GM23338 (cell line): ENCODE measurements around the gene NECTIN1. TPM values are rescaled to one million over a fixed set of nuclear protein-coding genes. Genes with fewer than 3 reads are reported as not detected.

Source experiments
- ATAC-seq: fragments of 200-7000 bp; cut with Tn5 transposase; 3 replicates; pipeline ENCODE4 v1.9.1; 2020
- DNase-seq: peaks from one replicate; pipeline ENCODE4 v3.0.0-alpha.2; 2015; ENCODE audit warnings: low spot score
- H2AFZ ChIP-seq: fragments of 200-600 bp; sonication (generic); 2 replicates; pipeline ENCODE4 v1.8.0; 2016; ENCODE audit warnings: antibody characterized with exemption, mild to moderate bottlenecking, moderate library complexity
- H3F3A ChIP-seq: fragments of 200-600 bp; sonication (generic); replicated peaks from 2 replicates; pipeline ENCODE4 v1.8.0; 2017; ENCODE audit warnings: antibody characterized with exemption, mixed run types, low read depth
- H3K27ac ChIP-seq: fragments of 200-600 bp; sonication (generic); 2 replicates; pipeline ENCODE4 v1.6.1; 2016; ENCODE audit warnings: low read depth
- H3K27me3 ChIP-seq: fragments of 200-600 bp; sonication (generic); 2 replicates; pipeline ENCODE4 v1.8.0; 2016; ENCODE audit warnings: mild to moderate bottlenecking, mixed run types, moderate library complexity; ENCODE audit not compliant: insufficient read depth
- H3K36me3 ChIP-seq: fragments of 200-600 bp; sonication (generic); 2 replicates; pipeline ENCODE4 v1.8.0; 2016; ENCODE audit warnings: mild to moderate bottlenecking; ENCODE audit not compliant: insufficient read depth
- H3K4me1 ChIP-seq: fragments of 200-600 bp; sonication (generic); 2 replicates; pipeline ENCODE4 v1.8.0; 2016; ENCODE audit warnings: mild to moderate bottlenecking, moderate library complexity; ENCODE audit not compliant: insufficient read depth
- H3K4me2 ChIP-seq: fragments of 200-600 bp; sonication (generic); 2 replicates; pipeline ENCODE4 v1.7.1; 2017; ENCODE audit warnings: mixed run types
- H3K4me3 ChIP-seq: fragments of 200-600 bp; sonication (generic); 2 replicates; pipeline ENCODE4 v1.6.1; 2016; ENCODE audit warnings: mixed run types
- H3K79me2 ChIP-seq: fragments of 200-600 bp; sonication (generic); replicated peaks from 2 replicates; pipeline ENCODE4 v1.8.0; 2017; ENCODE audit warnings: mild to moderate bottlenecking; ENCODE audit not compliant: insufficient read depth
- H3K9me2 ChIP-seq: fragments of 200-600 bp; sonication (generic); 2 replicates; pipeline ENCODE4 v1.8.0; 2017; ENCODE audit not compliant: insufficient read depth
- H4K20me1 ChIP-seq: fragments of 200-600 bp; sonication (generic); replicated peaks from 2 replicates; pipeline ENCODE4 v1.8.0; 2017; ENCODE audit warnings: mild to moderate bottlenecking; ENCODE audit not compliant: insufficient read depth
- H3K27ac Mint-ChIP-seq: 2 replicates; pipeline ENCODE4 v1.8.0; 2020; ENCODE audit warnings: inconsistent platforms, mild to moderate bottlenecking, moderate library complexity, mixed read lengths
- H3K27me3 Mint-ChIP-seq: 3 replicates; pipeline ENCODE4 v1.8.0; 2022; ENCODE audit warnings: low read depth, mild to moderate bottlenecking, moderate library complexity, mixed read lengths, inconsistent platforms; ENCODE audit not compliant: insufficient read depth, poor library complexity
- H3K36me3 Mint-ChIP-seq: 3 replicates; pipeline ENCODE4 v1.8.0; 2021; ENCODE audit warnings: low read depth, mild to moderate bottlenecking, inconsistent platforms, moderate library complexity, mixed read lengths
- H3K4me1 Mint-ChIP-seq: 3 replicates; pipeline ENCODE4 v1.8.0; 2020; ENCODE audit warnings: mild to moderate bottlenecking, inconsistent platforms, mixed read lengths
- H3K4me3 Mint-ChIP-seq: 3 replicates; pipeline ENCODE4 v1.8.0; 2021; ENCODE audit warnings: moderate library complexity, mild to moderate bottlenecking, inconsistent platforms, mixed read lengths
- H3K9me3 Mint-ChIP-seq: 3 replicates; pipeline ENCODE4 v1.8.0; 2020; ENCODE audit warnings: moderate library complexity, mild to moderate bottlenecking, inconsistent platforms, mixed read lengths
- CREB1 ChIP-seq: fragments of 250-450 bp; sonication (Bioruptor Pico); IDR thresholded peaks from 2 replicates; pipeline ENCODE4 v1.5.0; 2020; ENCODE audit warnings: low read depth, mild to moderate bottlenecking, moderate library complexity
- CTCF ChIP-seq, 2 experiments: fragments of 200-600 bp in 1 of 2; sonication (generic) in 1 of 2; conservative IDR thresholded peaks; 2 replicates each; pipeline versions ENCODE4 v1.5.1 to v1.6.1; 2016 to 2017; ENCODE audit warnings: antibody characterized with exemption in 2 of 2, low read depth in 2 of 2, mild to moderate bottlenecking in 2 of 2, moderate library complexity in 1 of 2
- ETS1 ChIP-seq: IDR thresholded peaks from 2 replicates; pipeline ENCODE4 v1.6.1; 2016; ENCODE audit warnings: antibody characterized with exemption
- EZH2 ChIP-seq: fragments of 200-600 bp; sonication (generic); IDR thresholded peaks from one replicate; pipeline ENCODE4 v1.8.0; 2017; ENCODE audit warnings: antibody characterized with exemption, mild to moderate bottlenecking, low read depth; ENCODE audit not compliant: unreplicated experiment
- EZH2phosphoT487 ChIP-seq: fragments of 200-600 bp; sonication (generic); IDR thresholded peaks from one replicate; pipeline ENCODE4 v1.8.1; 2018; ENCODE audit warnings: antibody characterized with exemption; ENCODE audit not compliant: unreplicated experiment
- JUNB ChIP-seq: IDR thresholded peaks from one replicate; pipeline ENCODE4 v1.6.1; 2016; ENCODE audit warnings: antibody characterized with exemption; ENCODE audit not compliant: unreplicated experiment
- NANOG ChIP-seq: IDR thresholded peaks from 2 replicates; pipeline ENCODE4 v1.6.1; 2016; ENCODE audit warnings: antibody characterized with exemption, borderline replicate concordance
- POLR2AphosphoS5 ChIP-seq: IDR thresholded peaks from 2 replicates; pipeline ENCODE4 v1.6.1; 2016; ENCODE audit warnings: antibody characterized with exemption, low read depth
- REST ChIP-seq: IDR thresholded peaks from one replicate; pipeline ENCODE4 v1.6.1; 2018; ENCODE audit warnings: antibody characterized with exemption; ENCODE audit not compliant: unreplicated experiment
- STAT1 ChIP-seq: IDR thresholded peaks from one replicate; pipeline ENCODE4 v1.6.1; 2016; ENCODE audit warnings: antibody characterized with exemption; ENCODE audit not compliant: unreplicated experiment
- ZNF114 ChIP-seq: fragments of 250-450 bp; sonication (Bioruptor Pico); IDR thresholded peaks from 2 replicates; pipeline ENCODE4 v1.5.0; 2020; ENCODE audit warnings: mild to moderate bottlenecking, moderate library complexity
- ZNF331 ChIP-seq: fragments of 250-450 bp; sonication (Bioruptor Pico); IDR thresholded peaks from 2 replicates; pipeline ENCODE4 v1.5.0; 2020; ENCODE audit warnings: low read depth, mild to moderate bottlenecking, moderate library complexity
- ZNF462 ChIP-seq: fragments of 250-450 bp; sonication (Bioruptor Pico); IDR thresholded peaks from 2 replicates; pipeline ENCODE4 v1.5.0; 2020; ENCODE audit warnings: mild to moderate bottlenecking, moderate library complexity
- polyA plus RNA-seq: library from polyadenylated mRNA; unstranded; fragments of >200 nt; fragmentation: Nextera tagmentation; extraction: Ambion mirVana; gene quantifications from 2 replicates; pipeline ENCODE4 v1.2.1, GENCODE V29; 2016
- total RNA-seq: library from RNA; depleted of rRNA; stranded (reverse); fragments of >200 nt; shearing (Covaris generic); gene quantifications from 2 replicates; pipeline ENCODE4 v1.2.3, GENCODE V29; 2014

Gene NECTIN1
- total and polyA plus RNA-seq, 2 experiments from 2014 or later: 18.7 to 56.3 TPM

GRCh38 chr11:119745112-119745511 is 16.1 kb upstream of the NECTIN1 start:
- peaks cover 17% of the 10 kb centered on the region for H3K4me1 Mint-ChIP-seq
- no peak for ATAC-seq
- no peak overlapping the region for H3K27ac ChIP-seq

More at GRCh38 chr11:119745112-119745511, 16.1 kb upstream of the NECTIN1 start:
- H3K9me2 ChIP-seq: no peaks in the 10 kb centered on the region
- H3F3A ChIP-seq: no peaks in the 10 kb centered on the region
- H3K9me3 Mint-ChIP-seq: no peaks in the 10 kb centered on the region; the same call in 2 of the 3 replicates
- TF ChIP-seq CTCF (conservative IDR thresholded peaks at IDR 0.05; ENCODE audit: low read depth in 2 of 2): no peak
- no peak for TF ChIP-seq ETS1
- TF ChIP-seq ZNF331: no peak
- TF ChIP-seq ZNF462: no peak
- no peak for TF ChIP-seq CREB1 (CRISPR knock-in tag)
- TF ChIP-seq STAT1: no peak
- TF ChIP-seq EZH2phosphoT487: no peak
- no peak for TF ChIP-seq REST
- TF ChIP-seq ZNF114: no peak
- TF ChIP-seq NANOG: no peak
- TF ChIP-seq JUNB: no peak
- TF ChIP-seq POLR2AphosphoS5: no peak
- TF ChIP-seq EZH2: no peak
- no peak overlapping the region for H3K4me3 ChIP-seq
- peaks cover 23% of the 10 kb centered on the region for H3K27me3 Mint-ChIP-seq
- no peaks in the 10 kb centered on the region; the same call in 1 of the 2 replicates for H4K20me1 ChIP-seq
- H3K4me2 ChIP-seq: no peak overlapping the region
- peaks cover 10% of the 10 kb centered on the region for H3K27me3 ChIP-seq
- no peaks in the 10 kb centered on the region for H3K36me3 ChIP-seq
- H3K4me1 ChIP-seq: peaks cover 8% of the 10 kb centered on the region; the same call in 1 of the 2 replicates
- H3K79me2 ChIP-seq: no peaks in the 10 kb centered on the region
- no peak overlapping the region for H3K27ac Mint-ChIP-seq
- no peak overlapping the region for H3K4me3 Mint-ChIP-seq
- no peak overlapping the region for H2AFZ ChIP-seq
- DNase-seq: no peak
- H3K36me3 Mint-ChIP-seq: no peaks in the 10 kb centered on the region
